NCI-H1930 (cell line): ENCODE data around the gene RPS19.
"Not testable (repeated sequence)": the region's sequence is repeated elsewhere in the genome, so short reads cannot be mapped to it uniquely, and the experiment has no call there.

ENCODE experiments used
- DNase-seq, 2 experiments: peaks; one replicate each; lab custom pipeline; 2025; lab: John Stamatoyannopoulos, UW

RPS19 gene

DNA sequence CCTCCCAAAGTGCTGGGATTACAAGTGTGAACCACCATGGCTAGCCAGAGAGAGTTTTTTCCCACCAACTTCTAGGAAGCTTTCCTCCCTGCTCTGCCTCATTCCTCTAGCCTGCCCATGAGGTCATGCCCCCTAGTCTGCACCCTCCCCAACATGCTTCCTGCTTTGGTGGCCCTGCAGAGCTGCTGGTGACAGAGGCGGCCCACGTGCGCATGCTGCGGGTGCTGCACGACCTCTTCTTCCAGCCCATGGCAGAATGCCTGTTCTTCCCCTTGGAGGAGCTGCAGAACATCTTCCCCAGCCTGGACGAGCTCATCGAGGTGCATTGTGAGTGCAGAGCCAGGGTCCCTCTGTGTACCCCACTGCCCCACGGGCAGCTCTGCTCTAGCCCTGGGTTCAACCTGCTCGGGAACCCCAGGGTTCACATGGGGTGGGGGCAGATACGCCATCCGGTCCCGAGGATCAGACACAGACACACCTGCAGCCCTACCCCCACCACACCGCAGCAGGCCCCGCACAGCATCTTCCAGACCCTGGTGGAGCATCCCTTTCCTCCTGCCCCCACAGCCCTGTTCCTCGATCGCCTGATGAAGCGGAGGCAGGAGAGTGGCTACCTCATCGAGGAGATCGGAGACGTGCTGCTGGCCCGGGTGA, 41.8 kb downstream of the RPS19 start:
- no peak for DNase-seq

DNA sequence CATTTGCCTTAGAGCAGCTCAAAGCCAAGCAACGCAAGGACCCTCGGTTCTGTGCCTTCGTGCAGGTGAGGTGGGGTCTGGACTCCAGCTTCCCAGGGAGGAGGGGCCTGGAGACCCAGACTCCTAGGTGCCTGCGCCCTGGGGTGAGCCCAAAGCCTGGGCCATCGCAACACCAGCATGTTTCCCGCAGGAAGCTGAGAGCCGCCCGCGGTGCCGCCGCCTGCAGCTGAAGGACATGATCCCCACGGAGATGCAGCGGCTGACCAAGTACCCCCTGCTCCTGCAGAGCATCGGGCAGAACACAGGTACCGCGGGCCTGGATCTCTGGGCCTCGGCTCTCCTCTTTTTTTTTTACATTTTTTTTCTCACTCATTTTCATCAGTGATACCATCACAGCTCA, 42.5 kb downstream of the RPS19 start:
- no peak for DNase-seq

DNA sequence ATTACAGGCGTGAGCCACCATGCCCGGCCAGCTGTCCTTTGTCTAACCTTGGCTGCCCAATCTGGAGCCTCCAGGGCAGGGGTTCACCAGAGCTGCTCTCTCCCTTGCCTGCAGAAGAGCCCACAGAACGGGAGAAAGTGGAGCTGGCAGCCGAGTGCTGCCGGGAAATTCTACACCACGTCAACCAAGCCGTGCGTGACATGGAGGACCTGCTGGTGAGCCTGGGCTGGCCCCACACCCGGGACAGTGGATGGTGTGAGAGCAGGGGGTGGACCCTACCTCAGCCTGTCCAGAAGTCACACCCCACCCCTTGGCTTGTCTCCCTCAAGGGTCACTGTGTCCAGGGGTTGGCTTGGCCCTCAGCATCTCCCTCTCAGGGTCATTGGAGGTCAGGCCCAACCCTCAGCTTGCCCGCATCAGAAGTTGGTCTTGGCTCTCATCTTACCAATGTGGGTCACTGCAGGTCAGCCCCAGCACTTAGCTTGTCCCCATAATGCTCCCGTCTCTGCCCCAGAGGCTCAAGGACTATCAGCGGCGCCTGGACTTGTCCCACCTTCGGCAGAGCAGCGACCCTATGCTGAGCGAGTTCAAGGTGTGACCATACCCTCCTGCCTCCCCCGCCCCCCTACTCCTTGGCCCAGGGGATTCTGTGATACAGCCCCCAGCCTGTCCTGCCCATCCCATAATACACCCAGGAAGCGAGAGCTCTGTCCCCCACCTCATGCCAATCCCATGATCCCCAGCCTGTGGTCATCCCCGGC, 43.3 kb downstream of the RPS19 start:
- DNase-seq, result no peak

DNA sequence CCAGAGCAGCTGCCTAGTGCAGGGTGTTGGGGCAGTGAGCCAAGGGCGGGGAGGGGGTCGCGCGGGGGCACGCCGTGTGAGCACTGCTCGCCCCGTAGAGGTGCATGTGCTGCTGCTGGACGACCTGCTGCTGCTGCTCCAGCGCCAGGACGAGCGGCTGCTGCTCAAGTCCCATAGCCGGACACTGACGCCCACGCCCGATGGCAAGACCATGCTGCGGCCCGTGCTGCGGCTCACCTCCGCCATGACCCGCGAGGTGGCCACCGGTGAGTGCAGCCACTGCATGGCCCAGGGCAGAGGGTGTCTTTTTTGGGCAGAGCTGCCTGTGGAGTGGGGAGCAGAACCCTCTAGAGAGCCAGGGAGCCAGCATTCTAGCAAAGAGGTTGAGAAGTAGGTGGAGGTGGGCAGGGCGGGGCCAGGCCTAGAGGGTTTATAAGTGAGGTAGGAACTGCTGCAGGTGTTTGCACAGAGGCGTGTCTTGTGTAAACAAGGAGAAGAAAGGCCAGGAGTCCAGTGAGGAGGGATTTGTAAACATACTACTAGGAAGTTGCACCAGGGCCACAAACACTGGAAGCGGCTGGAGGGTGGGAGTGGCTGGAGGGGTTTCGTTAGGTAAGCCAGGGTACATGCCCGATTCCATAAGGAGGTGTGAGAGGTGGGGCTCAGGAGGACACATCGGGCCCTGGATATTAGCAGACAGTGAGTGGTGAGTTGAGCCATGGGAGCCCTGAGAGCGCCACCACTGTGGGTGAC, 44.2 kb downstream of the RPS19 start:
- peak in 1 of 2 experiments; percentile 15 for DNase-seq

DNA sequence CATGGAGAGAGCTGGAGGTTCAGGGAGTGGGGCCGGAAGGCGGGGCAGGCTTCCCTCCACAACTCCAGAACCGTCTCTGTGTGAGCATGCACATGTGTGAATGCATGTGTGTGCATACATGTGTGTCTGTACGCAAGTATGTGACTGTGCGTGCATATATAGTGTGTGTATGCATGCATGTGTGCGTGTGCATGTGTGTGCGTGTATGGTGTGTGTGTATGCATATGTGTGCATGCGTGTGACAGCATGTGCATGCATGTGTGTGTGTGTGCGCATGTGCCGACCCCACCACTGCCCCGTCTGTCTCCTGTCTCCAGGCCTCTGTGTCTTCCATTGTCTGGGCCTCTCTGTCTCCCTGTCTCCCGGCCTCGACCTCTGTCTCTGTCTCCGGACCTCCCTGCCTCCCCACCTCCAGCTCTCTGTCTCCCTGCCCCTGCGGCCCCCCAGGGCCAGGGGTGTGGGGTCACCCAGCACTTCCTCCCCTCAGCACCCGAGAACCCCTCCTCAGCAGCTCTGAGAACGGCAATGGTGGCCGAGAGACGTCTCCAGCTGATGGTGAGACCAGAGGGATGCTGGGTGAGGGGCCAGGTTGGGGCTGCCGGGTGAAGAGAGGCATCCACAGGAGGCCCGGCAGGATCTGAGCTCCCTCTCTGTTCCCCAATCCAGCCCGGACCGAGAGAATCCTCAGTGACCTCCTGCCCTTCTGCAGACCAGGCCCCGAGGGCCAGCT, 45.4 kb downstream of the RPS19 start:
- no peak for DNase-seq

DNA sequence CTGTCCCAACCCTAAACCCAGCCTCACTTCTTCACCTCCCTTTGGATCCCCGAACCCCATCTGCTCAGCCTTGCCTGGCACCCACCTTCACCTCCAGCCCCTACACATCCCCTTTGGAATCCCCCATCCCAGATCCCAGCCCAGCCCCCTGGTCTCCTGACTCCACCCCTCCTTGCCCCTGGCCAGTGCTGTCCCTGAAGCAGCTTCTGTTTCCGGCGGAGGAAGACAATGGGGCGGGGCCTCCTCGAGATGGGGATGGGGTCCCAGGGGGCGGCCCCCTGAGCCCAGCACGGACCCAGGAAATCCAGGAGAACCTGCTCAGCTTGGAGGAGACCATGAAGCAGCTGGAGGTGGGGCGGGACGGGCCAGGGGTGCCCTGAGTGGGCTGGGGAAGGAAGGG, 46.2 kb downstream of the RPS19 start:
- DNase-seq, result no peak

DNA sequence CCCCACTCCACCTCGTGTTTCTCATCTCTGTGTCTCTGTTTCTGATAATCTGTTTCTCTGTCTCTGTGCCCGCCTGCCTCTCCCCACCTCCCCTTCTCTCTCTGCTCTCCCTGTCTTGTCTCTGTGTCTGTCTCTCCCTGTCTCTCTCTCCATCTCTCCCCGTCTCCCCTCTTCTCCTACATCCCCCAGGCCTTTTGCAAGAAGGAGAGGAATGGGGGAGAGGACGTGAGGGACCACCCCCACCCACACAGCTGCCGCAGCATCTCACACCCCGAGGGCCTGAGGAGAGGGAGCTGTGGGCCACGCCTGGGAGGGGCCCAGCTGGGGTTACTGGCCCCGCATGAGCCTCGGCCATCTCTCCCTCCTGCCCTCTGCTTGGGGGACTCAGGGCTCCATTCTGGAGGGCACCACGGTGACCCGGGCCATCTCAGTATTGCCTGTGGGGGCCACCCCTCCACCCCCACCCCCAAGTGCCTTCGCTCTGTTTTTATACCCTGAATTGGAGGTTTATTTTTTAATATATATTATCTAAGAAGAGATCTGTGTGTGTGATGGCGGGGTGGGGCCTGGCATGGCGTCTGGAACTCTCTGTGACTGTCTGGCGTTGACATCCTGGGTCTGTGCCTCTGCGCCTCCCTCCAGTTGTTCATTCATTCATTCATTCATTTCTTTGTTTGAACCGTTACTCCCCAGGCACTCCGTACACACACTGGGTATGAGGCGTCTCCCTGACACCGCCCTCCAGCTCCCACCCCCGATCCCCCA, 47.0 kb downstream of the RPS19 start:
- DNase-seq, result no peak

DNA sequence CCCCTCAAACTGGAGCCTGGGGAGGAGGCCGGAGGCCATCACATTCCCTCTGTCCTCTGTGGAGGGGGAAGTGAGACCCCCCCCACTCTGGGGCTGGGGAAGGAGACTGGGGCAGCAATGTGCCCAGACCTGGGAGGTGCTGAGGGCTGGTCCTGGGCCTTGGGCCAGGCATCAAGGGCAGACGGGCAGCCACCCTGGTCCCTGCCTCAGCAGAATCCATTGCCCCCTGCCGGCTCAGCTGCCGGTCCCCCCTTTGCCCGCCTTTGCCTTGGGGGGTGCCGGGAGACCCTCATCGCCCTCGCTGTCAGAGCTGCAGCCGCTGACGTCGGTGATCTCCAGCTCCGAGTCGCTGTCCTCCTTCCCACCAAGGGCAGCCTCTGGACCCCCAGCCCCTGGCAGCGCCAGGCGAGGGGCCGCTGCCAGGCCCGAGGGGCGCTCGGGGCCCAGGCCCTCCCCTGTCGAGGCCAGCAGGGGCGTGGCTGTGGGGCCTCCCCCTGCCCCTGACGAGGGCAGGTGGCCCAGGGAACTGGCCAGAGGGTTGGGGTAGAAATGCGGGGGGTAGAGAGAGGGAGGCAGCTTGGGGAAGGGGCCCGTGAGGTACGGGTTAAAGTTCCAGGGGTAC, 48.0 kb downstream of the RPS19 start:
- no peak for DNase-seq

DNA sequence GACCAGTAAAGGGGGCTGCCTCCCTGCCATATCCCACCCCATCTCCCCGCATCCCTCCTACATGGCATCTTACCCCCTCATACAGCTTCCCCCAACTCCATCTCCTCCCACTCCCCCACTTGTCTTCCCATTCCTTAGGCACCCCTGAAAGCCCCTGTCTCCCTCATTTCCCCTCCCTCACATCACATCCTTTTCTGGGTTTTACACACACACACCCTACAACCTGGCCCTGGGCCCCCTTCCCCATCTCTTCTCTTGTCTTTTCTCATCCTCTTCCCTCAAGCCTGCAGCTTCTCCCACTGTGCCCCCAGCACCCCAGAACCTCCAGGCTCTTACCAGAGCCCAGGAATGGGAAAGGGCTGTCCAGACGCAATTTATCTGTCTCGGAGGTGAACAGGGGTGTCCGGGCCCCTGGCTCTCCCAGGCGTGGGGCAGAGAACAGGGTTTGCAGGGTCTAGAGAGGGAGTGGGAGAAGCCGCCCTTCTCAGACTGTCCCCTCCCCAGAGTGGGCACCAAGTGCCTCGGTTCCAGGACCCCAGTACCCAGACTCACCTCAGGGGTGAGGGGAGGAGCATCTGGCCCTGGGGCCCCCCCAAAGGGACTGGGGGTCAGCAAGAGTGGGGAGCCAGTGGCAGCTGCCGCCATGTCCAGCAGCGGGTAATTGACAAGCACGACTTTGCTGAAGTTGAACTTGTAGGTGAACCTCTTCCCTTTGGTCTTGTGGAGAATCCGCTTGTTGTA, 48.8 kb downstream of the RPS19 start:
- DNase-seq, result no peak

DNA sequence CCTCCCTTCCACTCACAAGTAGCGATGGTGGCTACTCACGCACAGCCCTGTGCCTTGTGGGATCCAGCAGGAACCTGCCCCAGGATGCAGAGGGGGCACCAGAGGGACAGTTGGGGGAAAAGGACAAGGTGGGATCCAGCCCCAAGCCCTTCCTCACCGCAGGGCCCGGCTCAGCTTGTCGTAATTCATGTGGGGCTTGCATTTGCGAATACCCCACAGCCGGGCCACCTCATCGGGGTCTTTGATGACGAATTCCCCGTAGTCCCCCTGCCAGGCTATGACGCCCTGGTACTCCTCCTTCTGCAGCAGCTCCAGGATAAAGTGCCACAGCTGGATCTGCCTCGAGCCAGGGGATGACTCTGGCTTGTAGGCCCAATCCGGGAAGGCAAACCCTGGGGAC, 49.7 kb downstream of the RPS19 start:
- DNase-seq, result no peak

DNA sequence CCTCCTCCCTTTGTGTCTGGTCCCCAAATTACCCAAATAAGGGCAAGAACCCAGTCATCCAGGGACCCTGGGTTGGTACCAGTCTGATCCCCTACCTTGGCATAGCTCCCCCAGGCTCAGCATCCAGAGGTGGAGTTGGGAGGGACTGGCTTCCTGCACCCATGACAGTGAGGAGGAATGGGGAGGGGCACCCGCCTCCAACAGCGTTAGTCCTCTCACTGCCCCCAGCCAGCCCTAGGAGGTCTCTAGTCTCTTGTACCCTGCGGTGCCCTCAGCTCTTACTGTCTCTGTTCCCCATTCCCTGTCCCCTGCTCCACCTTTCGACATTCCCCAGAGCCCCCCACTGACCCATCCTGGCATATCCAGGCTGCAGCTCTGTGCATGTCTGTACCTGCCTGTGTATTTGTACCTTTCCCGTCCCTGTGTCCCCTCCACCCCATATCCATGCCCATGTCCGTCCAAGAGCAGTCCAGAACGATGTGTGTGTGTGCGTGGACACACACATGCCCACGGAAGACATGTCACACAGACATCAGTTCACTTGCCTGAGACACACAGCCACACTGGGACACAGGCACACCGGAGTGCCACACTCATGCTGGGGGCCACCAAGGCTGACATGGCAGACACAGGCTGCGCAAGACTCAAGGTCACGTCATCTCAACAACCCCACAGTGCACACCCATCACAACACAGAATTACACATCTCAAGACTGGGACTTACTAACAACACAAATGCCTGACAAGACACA, 50.4 kb downstream of the RPS19 start:
- DNase-seq, result no peak

DNA sequence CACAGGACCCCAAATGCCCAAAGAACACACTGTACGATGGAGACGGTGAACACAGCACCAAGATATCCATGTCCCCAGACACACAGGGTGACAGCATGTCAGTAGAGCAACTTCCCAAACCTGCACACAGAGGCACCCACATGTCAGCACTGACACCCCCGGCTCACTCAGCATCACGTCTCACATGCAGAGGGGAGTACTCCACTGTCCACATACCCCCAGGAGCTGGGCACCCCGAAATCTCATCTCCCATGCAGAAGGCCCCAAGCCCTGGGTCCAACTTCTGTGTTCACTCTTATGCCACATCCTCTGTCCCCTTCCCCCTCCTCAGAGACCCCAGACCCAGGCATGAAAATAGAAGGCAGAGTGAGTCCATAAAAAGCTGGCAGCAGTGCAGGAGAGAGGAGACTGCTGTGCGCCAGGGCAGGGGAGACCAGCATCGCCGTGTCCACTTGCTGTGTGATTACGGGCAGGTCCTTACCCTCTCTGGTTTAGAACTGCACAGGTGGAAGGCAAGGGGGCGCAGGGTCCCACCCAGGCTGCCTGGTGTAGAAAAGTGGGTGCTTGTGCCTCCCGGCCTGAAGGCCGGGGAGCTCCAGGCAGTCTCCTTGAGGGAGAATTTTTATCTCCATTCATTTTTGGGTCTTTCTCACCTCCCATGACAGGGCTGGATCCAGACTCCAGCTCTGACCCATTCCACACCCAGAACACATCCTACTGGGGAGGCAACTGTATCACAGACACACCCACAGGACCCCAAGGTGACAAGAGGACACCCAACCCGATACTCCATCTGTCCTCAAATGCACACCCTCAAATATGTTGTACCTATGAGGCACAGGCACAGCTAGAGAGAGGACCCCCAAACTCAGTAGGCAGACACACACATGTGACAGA, 51.2 kb downstream of the RPS19 start:
- DNase-seq, result no peak

DNA sequence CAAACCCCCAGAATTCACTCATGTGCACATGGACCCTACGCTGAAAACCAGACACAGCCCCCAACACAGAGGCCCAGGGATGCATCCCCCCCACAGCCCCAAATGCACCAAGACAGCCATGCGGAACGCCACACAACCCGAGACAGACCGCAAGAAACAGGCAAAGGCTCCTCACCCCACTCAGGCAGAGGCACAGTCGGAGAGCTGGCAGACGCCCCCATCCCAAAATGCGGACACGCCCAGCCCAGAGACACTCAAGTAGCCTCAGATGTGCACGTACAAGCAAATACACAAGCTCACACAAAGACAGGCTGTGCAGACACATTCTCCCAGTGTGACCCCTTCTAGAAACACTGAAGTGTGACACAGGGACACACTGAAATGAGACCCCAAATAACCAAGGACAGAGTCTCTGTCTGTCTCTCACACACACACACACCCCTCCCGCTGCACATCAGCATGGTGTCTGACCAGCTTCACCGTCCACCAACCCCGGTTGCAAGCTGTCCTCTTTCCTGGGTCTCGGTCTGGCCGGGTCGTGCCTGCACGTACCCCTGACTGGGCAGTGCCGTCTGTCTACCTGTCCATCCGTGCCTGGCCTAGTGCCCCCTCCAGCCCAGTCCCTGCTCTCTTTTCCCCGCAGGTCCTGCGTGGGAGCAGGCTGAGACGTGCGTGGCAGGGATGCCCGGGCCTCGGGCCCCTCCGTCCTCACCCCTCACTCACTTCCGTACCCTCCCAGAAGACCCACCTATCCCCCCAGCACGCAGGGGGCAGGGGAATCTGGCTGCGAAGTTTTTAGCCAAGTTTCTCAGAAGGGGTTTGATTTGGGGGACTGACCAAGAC, 52.1 kb downstream of the RPS19 start:
- DNase-seq, result no peak

DNA sequence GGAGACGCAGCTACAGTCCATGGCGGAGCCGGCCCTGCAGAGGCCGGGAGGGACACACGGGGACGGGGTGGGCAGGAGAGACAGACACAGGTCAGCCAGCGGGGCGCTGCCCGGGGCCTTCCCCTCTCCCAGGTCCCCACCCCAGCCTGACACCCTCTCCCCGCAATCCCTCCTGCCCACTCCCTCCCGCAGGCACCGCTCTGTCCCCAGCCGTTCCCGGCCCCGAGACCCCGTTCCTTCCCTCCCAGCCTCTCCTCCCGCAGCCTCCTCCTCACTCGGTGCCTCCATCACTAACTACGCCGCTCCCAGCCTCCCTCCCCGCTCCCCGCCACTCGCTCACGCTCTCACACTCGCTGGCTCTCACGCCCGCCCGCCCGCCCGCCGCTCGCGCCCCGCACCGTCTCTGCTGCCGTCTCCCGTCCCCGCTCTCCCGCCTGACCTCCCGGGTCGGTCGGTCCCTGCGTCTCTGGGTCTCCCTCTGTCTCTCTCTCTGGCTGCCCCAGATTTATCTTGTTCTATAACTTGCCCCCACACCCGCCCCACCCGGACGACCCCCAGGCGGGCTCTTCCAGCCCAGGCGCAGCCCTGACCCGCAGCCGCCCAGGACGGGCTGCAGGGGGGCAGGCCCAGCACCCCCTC, 53.0 kb downstream of the RPS19 start:
- DNase-seq, result no peak

DNA sequence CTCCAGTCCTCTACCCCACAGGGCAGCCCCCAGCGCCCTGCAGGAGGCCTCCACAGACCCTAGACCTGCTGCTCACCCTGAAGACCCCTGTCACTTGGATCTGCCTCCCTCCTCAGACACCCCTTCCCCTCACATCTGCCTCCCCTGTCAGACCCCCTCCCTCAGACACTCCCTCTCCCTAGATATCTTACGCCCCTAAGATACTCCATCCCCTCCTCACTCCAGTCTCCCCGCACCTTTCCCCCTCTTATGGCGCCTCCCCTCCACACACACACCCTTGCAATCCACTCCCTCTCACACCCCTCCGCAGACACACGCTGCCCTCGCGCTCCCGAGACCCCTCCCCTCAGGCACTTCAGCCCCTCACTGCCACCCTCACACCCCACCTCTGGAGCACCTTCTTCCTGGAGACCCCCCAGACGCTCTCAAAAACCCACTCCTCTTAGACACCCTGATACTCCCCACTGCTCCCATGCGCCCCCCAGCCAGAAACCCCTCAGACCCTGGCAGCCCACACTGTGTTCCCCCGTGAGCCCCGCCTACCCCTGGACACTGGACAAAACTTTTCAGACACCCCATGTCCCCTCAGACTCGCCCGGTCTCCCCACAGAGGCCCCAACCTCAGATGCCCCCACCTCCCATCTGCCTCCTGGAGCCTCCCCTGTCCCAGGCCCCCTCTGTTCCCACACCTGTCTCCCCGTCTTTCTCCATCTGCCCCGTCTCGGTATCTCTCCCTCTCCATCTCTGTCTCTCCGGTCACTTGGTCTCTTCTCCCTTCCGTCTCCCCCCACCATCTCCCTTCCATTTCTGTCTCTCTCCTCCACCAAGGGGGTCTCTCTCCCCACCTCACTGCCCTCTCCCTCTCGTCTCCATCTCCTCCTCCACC, 53.7 kb downstream of the RPS19 start:
- no peak for DNase-seq

DNA sequence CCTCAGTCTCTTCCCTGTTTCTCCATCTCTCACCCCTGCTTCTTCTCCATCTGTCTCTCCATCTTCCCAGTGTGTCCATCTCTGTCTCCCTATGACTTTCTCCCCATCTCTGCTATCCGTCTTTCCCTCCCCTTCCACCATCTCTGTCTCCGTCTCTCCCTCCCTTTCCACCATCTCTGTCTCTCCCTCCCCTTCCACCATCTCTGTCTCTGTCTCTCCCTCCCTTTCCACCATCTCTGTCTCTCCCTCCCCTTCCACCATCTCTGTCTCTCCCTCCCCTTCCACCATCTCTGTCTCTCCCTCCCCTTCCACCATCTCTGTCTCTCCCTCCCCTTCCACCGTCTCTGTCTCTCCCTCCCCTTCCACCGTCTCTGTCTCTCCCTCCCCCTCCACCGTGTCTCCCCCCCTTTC, 54.4 kb downstream of the RPS19 start:
- not testable (repeated sequence) for DNase-seq
